ENCODE data around the gene THY1. TPM values are rescaled to one million over a fixed set of nuclear protein-coding genes. Genes with fewer than 3 reads are reported as not detected.

THY1 gene
- total RNA-seq, 1 experiment from 2014 or later = 1.1 TPM

DNA sequence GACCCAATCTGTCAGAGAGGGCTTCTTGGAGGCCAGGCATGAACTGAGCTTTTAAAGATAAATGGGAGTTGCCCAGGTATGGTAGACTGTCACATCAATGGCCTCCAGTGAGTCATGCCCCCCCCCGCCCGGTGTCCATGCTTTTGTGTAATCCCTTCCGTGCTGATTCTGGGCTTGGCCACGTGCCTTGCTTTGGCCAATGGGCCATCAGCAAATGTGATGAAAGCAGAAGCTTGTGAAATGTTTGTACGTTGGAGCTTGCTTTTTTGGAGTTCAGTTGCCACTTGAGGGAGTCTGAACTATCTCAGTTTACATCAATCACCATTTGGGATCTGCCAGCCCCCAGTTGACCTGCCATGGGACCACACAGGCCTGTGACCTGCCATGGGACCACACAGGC is 4.3 kb upstream of the THY1 start:
- TF ChIP-seq YY1 (IDR thresholded peaks at IDR 0.05; ENCODE audit: extremely low read depth, insufficient replicate concordance, low read depth, low read length) = no peak
- TF ChIP-seq SIN3A (IDR thresholded peaks at IDR 0.05; ENCODE audit: low read depth) = no peak
- TF ChIP-seq JUND (IDR thresholded peaks at IDR 0.05) = no peak
- TF ChIP-seq, protein P1, sequence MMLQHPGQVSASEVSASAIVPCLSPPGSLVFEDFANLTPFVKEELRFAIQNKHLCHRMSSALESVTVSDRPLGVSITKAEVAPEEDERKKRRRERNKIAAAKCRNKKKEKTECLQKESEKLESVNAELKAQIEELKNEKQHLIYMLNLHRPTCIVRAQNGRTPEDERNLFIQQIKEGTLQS (IDR thresholded peaks at IDR 0.05) = no peak
- no peak overlapping the region for H3K9ac ChIP-seq (ENCODE audit: low read length)
- peak; percentile 46; the same call in 1 of the 2 replicates for ATAC-seq
- no peak overlapping the region for H3K27ac ChIP-seq (ENCODE audit: low read depth, low read length)
- H2AFZ ChIP-seq (ENCODE audit: low read depth, low read length, poor library complexity, severe bottlenecking) = no peak overlapping the region
- no peaks in the 10 kb centered on the region for H4K20me1 ChIP-seq (ENCODE audit: insufficient read depth)
- no peaks in the 10 kb centered on the region for H3K27me3 ChIP-seq (ENCODE audit: insufficient read depth, low read length)
- H3K4me3 ChIP-seq (replicated peaks in 1 of 2; ENCODE audit: low read depth in 1 of 2, low read length in 2 of 2) = no peak overlapping the region
- H3K9me2 ChIP-seq (ENCODE audit: insufficient read depth) = no peaks in the 10 kb centered on the region
- DNase-seq (ENCODE audit: low read depth, low spot score) = no peak
- no peaks in the 10 kb centered on the region for H3K79me2 ChIP-seq (ENCODE audit: insufficient read depth, low read length)
- BruUV-seq (replicated peaks) = no TSS peak
- ChIA-PET RAD21 (ENCODE audit: low non-redundant PET in 1 of 2, low total read pairs in 2 of 2, uncharacterized antibody in 2 of 2, unreplicated experiment in 2 of 2) (interaction anchor here in 1 of 2 experiments (0.7 kb wide), 1 partner anchor 102 kb away, joined by 5 read pairs; no protein-coding TSS in a partner anchor), POLR2A (no interaction called here), CTCF (no interaction called here)
- H3K4me1 ChIP-seq (ENCODE audit: control insufficient read depth in 1 of 2, insufficient read depth in 2 of 2, low read length in 2 of 2) = peaks cover 4 to 7% of the 10 kb centered on the region in 2 experiments
- H3K9me3 ChIP-seq (ENCODE audit: control insufficient read depth in 1 of 2, insufficient read depth in 1 of 2, low read depth in 1 of 2, low read length in 2 of 2) = no peaks in the 10 kb centered on the region
- no peaks in the 10 kb centered on the region for H3K36me3 ChIP-seq (ENCODE audit: control insufficient read depth in 1 of 2, insufficient read depth in 2 of 2, low read length in 2 of 2)
- intact Hi-C loops (cut with micrococcal nuclease) = no loop called here
- no peak overlapping the region for H3K4me2 ChIP-seq (ENCODE audit: low read length)

DNA sequence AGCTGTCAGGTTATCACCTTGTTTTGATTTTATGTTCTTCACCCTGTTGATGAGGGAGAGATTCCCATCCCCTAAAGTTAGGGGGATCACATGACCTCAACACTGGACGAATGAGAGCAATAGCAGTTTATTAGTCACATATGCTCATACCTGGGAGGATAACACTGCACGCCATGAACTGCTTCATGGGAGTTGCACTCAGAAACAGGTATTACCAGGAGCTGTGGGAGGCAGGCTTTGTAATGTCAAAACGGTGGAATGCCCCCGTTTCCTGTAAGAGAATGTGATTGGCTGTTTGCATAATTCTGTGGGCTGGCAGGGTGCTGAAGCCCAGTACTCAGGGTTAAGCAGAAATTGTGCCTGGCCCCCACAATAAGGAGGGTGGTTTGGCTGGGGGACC is 3.2 kb upstream of the THY1 start:
- ChIA-PET CTCF (no interaction called here), RAD21 (ENCODE audit: low non-redundant PET in 1 of 2, low total read pairs in 2 of 2, uncharacterized antibody in 2 of 2, unreplicated experiment in 2 of 2) (no interaction called here), POLR2A (no interaction called here)
- BruUV-seq (replicated peaks) = no TSS peak
- no peak overlapping the region for H3K4me3 ChIP-seq (replicated peaks in 1 of 2; ENCODE audit: low read depth in 1 of 2, low read length in 2 of 2)
- no peak overlapping the region for H2AFZ ChIP-seq (ENCODE audit: low read depth, low read length, poor library complexity, severe bottlenecking)
- ATAC-seq = no peak
- H3K27me3 ChIP-seq (ENCODE audit: insufficient read depth, low read length) = no peaks in the 10 kb centered on the region
- no peak for DNase-seq (ENCODE audit: low read depth, low spot score)
- no peaks in the 10 kb centered on the region for H3K4me1 ChIP-seq (ENCODE audit: control insufficient read depth in 1 of 2, insufficient read depth in 2 of 2, low read length in 2 of 2)
- no peaks in the 10 kb centered on the region for H3K79me2 ChIP-seq (ENCODE audit: insufficient read depth, low read length)
- H3K4me2 ChIP-seq (ENCODE audit: low read length) = no peak overlapping the region
- H3K9ac ChIP-seq (ENCODE audit: low read length) = no peak overlapping the region
- no peaks in the 10 kb centered on the region for H4K20me1 ChIP-seq (ENCODE audit: insufficient read depth)
- intact Hi-C loops (cut with micrococcal nuclease) = no loop called here
- no peaks in the 10 kb centered on the region for H3K9me3 ChIP-seq (ENCODE audit: control insufficient read depth in 1 of 2, insufficient read depth in 1 of 2, low read depth in 1 of 2, low read length in 2 of 2)
- H3K27ac ChIP-seq (ENCODE audit: low read depth, low read length) = no peak overlapping the region
- no peaks in the 10 kb centered on the region for H3K36me3 ChIP-seq (ENCODE audit: control insufficient read depth in 1 of 2, insufficient read depth in 2 of 2, low read length in 2 of 2)
- no peaks in the 10 kb centered on the region for H3K9me2 ChIP-seq (ENCODE audit: insufficient read depth)
- TF ChIP-seq SIN3A (IDR thresholded peaks at IDR 0.05; ENCODE audit: low read depth) (no peak), POLR2A (IDR thresholded peaks at IDR 0.05; ENCODE audit: borderline replicate concordance, extremely low read depth, insufficient read depth, insufficient read length) (no peak), EZH2 (IDR thresholded peaks at IDR 0.05) (no peak), EGR1 (IDR thresholded peaks at IDR 0.05; ENCODE audit: low read depth) (no peak), ELF1 (IDR thresholded peaks at IDR 0.05; ENCODE audit: borderline replicate concordance, low read depth) (no peak), ZNF274 (IDR thresholded peaks at IDR 0.05; ENCODE audit: low read depth, low read length) (no peak), FOSL1 (IDR thresholded peaks at IDR 0.05; ENCODE audit: low read depth) (no peak), TCF7L2 (IDR thresholded peaks at IDR 0.05; ENCODE audit: borderline replicate concordance, extremely low read depth, insufficient read depth, insufficient read length) (no peak), RAD21 (IDR thresholded peaks at IDR 0.05; ENCODE audit: low read depth) (no peak)
- TF ChIP-seq, protein P2, sequence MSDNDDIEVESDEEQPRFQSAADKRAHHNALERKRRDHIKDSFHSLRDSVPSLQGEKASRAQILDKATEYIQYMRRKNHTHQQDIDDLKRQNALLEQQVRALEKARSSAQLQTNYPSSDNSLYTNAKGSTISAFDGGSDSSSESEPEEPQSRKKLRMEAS (IDR thresholded peaks at IDR 0.05) = no peak
- TF ChIP-seq, protein P3, sequence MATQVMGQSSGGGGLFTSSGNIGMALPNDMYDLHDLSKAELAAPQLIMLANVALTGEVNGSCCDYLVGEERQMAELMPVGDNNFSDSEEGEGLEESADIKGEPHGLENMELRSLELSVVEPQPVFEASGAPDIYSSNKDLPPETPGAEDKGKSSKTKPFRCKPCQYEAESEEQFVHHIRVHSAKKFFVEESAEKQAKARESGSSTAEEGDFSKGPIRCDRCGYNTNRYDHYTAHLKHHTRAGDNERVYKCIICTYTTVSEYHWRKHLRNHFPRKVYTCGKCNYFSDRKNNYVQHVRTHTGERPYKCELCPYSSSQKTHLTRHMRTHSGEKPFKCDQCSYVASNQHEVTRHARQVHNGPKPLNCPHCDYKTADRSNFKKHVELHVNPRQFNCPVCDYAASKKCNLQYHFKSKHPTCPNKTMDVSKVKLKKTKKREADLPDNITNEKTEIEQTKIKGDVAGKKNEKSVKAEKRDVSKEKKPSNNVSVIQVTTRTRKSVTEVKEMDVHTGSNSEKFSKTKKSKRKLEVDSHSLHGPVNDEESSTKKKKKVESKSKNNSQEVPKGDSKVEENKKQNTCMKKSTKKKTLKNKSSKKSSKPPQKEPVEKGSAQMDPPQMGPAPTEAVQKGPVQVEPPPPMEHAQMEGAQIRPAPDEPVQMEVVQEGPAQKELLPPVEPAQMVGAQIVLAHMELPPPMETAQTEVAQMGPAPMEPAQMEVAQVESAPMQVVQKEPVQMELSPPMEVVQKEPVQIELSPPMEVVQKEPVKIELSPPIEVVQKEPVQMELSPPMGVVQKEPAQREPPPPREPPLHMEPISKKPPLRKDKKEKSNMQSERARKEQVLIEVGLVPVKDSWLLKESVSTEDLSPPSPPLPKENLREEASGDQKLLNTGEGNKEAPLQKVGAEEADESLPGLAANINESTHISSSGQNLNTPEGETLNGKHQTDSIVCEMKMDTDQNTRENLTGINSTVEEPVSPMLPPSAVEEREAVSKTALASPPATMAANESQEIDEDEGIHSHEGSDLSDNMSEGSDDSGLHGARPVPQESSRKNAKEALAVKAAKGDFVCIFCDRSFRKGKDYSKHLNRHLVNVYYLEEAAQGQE (IDR thresholded peaks at IDR 0.05; ENCODE audit: low read depth) = no peak
- TF ChIP-seq, protein P1 (IDR thresholded peaks at IDR 0.05) = no peak
- TF ChIP-seq, protein P4, sequence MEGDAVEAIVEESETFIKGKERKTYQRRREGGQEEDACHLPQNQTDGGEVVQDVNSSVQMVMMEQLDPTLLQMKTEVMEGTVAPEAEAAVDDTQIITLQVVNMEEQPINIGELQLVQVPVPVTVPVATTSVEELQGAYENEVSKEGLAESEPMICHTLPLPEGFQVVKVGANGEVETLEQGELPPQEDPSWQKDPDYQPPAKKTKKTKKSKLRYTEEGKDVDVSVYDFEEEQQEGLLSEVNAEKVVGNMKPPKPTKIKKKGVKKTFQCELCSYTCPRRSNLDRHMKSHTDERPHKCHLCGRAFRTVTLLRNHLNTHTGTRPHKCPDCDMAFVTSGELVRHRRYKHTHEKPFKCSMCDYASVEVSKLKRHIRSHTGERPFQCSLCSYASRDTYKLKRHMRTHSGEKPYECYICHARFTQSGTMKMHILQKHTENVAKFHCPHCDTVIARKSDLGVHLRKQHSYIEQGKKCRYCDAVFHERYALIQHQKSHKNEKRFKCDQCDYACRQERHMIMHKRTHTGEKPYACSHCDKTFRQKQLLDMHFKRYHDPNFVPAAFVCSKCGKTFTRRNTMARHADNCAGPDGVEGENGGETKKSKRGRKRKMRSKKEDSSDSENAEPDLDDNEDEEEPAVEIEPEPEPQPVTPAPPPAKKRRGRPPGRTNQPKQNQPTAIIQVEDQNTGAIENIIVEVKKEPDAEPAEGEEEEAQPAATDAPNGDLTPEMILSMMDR (IDR thresholded peaks at IDR 0.05 in 2 of 3, conservative IDR thresholded peaks at IDR 0.05 in 1 of 3; ENCODE audit: borderline replicate concordance in 1 of 3, insufficient read depth in 1 of 3, low read depth in 2 of 3, low read length in 2 of 3) = no peak
